Vagina (tissue), 2 donors: ENCODE measurements around the gene JAK1.

Experiments used
- CTCF ChIP-seq, 3 experiments: fragments of 450-650 bp in 2 of 3; fragments of 200-600 bp in 1 of 3; sonication (generic) in 1 of 3; IDR thresholded peaks; one replicate each; pipeline ENCODE4 v1.5.1; 2017 to 2019; ENCODE audit warnings: antibody characterized with exemption in 3 of 3, mild to moderate bottlenecking in 2 of 3, moderate library complexity in 2 of 3
- POLR2A ChIP-seq, 2 donors: fragments of 450-650 bp; IDR thresholded peaks; one replicate each; pipeline ENCODE4 v1.6.1; 2017; ENCODE audit warnings: antibody characterized with exemption in 2 of 2, mild to moderate bottlenecking in 2 of 2, moderate library complexity in 2 of 2
- POLR2AphosphoS5 ChIP-seq, 2 donors: sonication (generic); formaldehyde crosslinking; IDR thresholded peaks; one replicate each; pipeline ENCODE4 v1.9.0; 2017; ENCODE audit warnings: antibody characterized with exemption in 2 of 2, mild to moderate bottlenecking in 2 of 2, low read depth in 1 of 2; ENCODE audit not compliant: insufficient read depth in 1 of 2

- TF ChIP-seq CTCF (IDR thresholded peaks at IDR 0.05), result no peak
- no peak for TF ChIP-seq POLR2AphosphoS5 (IDR thresholded peaks at IDR 0.05; ENCODE audit: insufficient read depth in 1 of 2, low read depth in 1 of 2)
- no peak for TF ChIP-seq POLR2A (IDR thresholded peaks at IDR 0.05)
Measured at GRCh38 chr1:64790832-64791487, 175.4 kb downstream of the JAK1 start.
